Keratinocyte (primary cell): ENCODE results near the gene PARP14. TPM values are rescaled to one million over a fixed set of nuclear protein-coding genes. Genes with fewer than 3 reads are reported as not detected.

ENCODE experiments used
- DNase-seq: peaks from one replicate; pipeline ENCODE4 v3.0.0-alpha.2; 2011; ENCODE audit warnings: low read depth, missing footprints, low spot score
- FAIRE-seq: peaks from 2 replicates; lab custom pipeline; 2011; peaks lifted over from hg19 to GRCh38; lab: Jason Lieb, UNC
- H2AFZ ChIP-seq: 2 replicates; pipeline ENCODE4 v1.6.0; 2012; ENCODE audit warnings: low read length, control low read depth, inconsistent platforms; ENCODE audit not compliant: control insufficient read depth
- H3K27ac ChIP-seq: 2 replicates; pipeline ENCODE4 v1.5.1; 2011; ENCODE audit warnings: low read length; ENCODE audit not compliant: control insufficient read depth, insufficient read depth
- H3K27me3 ChIP-seq: 3 replicates; pipeline ENCODE4 v1.6.0; 2011; ENCODE audit warnings: low read length; ENCODE audit not compliant: control insufficient read depth, insufficient read depth; ENCODE audit errors: extremely low read depth
- H3K36me3 ChIP-seq, 2 experiments: 2 replicates in 1 of 2; 3 replicates in 1 of 2; pipeline ENCODE4 v1.5.1; 2011; ENCODE audit warnings: low read length in 2 of 2, mild to moderate bottlenecking in 1 of 2; ENCODE audit not compliant: control insufficient read depth in 2 of 2, insufficient read depth in 2 of 2; ENCODE audit errors: extremely low read depth in 1 of 2
- H3K4me1 ChIP-seq: 3 replicates; pipeline ENCODE4 v1.5.1; 2011; ENCODE audit warnings: low read length; ENCODE audit not compliant: control insufficient read depth, insufficient read depth; ENCODE audit errors: extremely low read depth
- H3K4me2 ChIP-seq: 3 replicates; pipeline ENCODE4 v1.6.0; 2011; ENCODE audit warnings: low read depth, low read length; ENCODE audit not compliant: control insufficient read depth, insufficient read depth; ENCODE audit errors: extremely low read depth
- H3K4me3 ChIP-seq, 3 experiments: fragments of 200-600 bp in 1 of 3; sonication (generic) in 1 of 3; 2 replicates in 2 of 3; 3 replicates in 1 of 3; pipeline ENCODE4 v1.5.1; 2011 to 2016; ENCODE audit warnings: low read length in 3 of 3, mild to moderate bottlenecking in 3 of 3, control low read depth in 2 of 3, inconsistent platforms in 1 of 3, low read depth in 1 of 3, mixed read lengths in 1 of 3, mixed run types in 1 of 3, moderate library complexity in 1 of 3; ENCODE audit not compliant: control insufficient read depth in 2 of 3, insufficient read depth in 2 of 3; ENCODE audit errors: extremely low read depth in 1 of 3
- H3K79me2 ChIP-seq: 2 replicates; pipeline ENCODE4 v1.6.0; 2012; ENCODE audit warnings: low read length; ENCODE audit not compliant: control insufficient read depth, insufficient read depth
- H3K9ac ChIP-seq: 3 replicates; pipeline ENCODE4 v1.6.0; 2011; ENCODE audit warnings: low read length; ENCODE audit not compliant: control insufficient read depth, insufficient read depth; ENCODE audit errors: extremely low read depth
- H3K9me1 ChIP-seq: 3 replicates; pipeline ENCODE4 v1.6.0; 2011; ENCODE audit warnings: low read length; ENCODE audit not compliant: control insufficient read depth, insufficient read depth; ENCODE audit errors: extremely low read depth
- H3K9me3 ChIP-seq: 2 replicates; pipeline ENCODE4 v1.5.1; 2012; ENCODE audit warnings: low read depth, low read length; ENCODE audit not compliant: control insufficient read depth
- H4K20me1 ChIP-seq: 3 replicates; pipeline ENCODE4 v1.6.0; 2011; ENCODE audit warnings: low read length; ENCODE audit not compliant: control insufficient read depth, insufficient read depth; ENCODE audit errors: extremely low read depth
- EZH2 ChIP-seq: IDR thresholded peaks from one replicate; pipeline ENCODE4 v1.6.1; 2012; ENCODE audit warnings: inconsistent platforms, mild to moderate bottlenecking, low read length, moderate library complexity
- dilution Hi-C: fragments of 300-500 bp; cut with MboI; formaldehyde crosslinking; loops from one replicate; pipeline ENCODE4 v1.7.0; 2020; ENCODE audit warnings: low sequenced_read_pairs; ENCODE audit not compliant: extremely low pct_ligation_motif_present
- polyA plus RNA-seq, 5 experiments: library from polyadenylated mRNA; depleted of rRNA in 3 of 5; stranded (reverse) in 3 of 5; stranded (forward) in 1 of 5; unstranded in 1 of 5; fragments of >200 nt; gene quantifications; 1 replicate in 1 of 5; 2 replicates in 3 of 5; 3 replicates in 1 of 5; pipeline versions ENCODE4 v1.2.1 to v1.2.3, GENCODE V29; 2011 to 2012; ENCODE audit warnings: missing spikeins in 2 of 5, low read depth in 1 of 5, low replicate concordance in 1 of 5
- TF ChIP-seq, protein P1 (sequence below), 3 experiments: IDR thresholded peaks in 1 of 3; conservative IDR thresholded peaks in 1 of 3; optimal IDR thresholded peaks in 1 of 3; 2 replicates in 2 of 3; 3 replicates in 1 of 3; pipeline versions ENCODE3 to v1.5.1; 2011; ENCODE audit warnings: low read length in 3 of 3, mild to moderate bottlenecking in 3 of 3, moderate library complexity in 2 of 3, control low read depth in 1 of 3, inconsistent platforms in 1 of 3; ENCODE audit not compliant: insufficient read depth in 2 of 3; ENCODE audit errors: extremely low read depth in 1 of 3

The PARP14 gene
- polyA plus RNA-seq, 1 donor (not counting 4 experiments of a cell fraction or from before 2014, with no cell fraction given) = 25.7 TPM

DNA sequence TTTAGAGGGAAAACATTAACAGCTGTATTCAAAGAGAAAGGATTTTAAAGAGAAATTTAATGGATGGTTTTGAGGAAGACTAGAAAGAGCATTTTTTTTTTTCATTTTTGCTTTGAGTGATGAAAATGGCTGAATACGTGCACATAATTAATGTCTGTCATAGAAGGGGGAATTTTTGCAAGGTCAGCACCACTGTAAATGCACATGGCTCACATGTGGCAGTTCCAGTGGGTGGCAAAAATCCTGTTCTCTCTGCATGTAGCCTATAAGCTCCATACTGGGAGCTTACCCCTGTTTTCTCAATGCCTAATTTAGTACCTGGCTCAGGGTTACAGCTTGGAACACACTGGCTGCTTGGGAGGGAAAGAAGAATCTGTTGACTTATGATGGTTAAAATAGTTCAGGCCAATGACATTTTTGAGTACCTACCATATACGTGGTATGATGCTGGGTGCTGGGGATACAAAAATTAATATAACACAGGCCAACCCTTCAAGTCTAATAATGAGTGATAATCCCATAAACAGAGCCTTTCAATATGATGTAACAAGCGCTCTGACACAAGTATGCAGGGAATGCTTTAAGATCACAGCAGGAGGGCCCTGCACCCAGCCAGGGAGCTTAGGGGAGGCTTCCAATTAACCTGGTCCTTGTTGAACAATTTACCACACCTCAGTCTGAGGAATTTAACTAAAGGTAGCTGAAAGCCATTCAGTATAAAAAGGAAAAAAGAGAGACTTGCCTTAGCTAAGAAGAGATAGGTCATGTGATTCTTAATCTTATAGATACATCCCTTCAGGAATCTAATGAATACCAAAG lies 80.0 kb downstream of the PARP14 start:
- no peak for DNase-seq

DNA sequence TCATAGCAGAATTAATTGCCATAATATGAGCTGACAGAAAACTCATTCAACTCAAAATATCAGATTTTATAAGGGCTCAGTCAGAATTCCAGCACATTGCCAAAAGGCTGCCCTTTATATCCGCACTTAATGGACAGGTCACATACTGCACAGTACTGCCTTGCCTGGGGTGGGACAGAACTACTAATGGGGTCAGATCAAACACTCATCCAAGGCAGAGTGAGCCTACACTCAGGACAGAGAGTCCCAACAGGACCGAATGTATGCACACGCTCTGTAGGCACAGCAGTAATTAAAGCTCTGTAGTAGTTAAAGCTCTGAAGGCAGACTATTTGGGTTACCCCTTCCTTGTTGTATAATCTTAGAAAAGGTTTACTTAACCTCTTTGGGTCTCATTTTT lies 85.8 kb downstream of the PARP14 start:
- Histone ChIP-seq H3K9me1 (no peaks in the 10 kb centered on the region), H3K36me3 (peaks cover 0 to 2% of the 10 kb centered on the region in 2 experiments), H3K79me2 (no peaks in the 10 kb centered on the region), H3K27ac (no peak overlapping the region), H3K4me3 (no peak overlapping the region), H3K27me3 (no peaks in the 10 kb centered on the region), H3K9ac (no peak overlapping the region), H3K9me3 (no peaks in the 10 kb centered on the region), H2AFZ (no peak overlapping the region), H3K4me1 (no peaks in the 10 kb centered on the region), H4K20me1 (no peaks in the 10 kb centered on the region), H3K4me2 (no peak overlapping the region)
- dilution Hi-C loops = no loop called here
- TF ChIP-seq, protein P1, sequence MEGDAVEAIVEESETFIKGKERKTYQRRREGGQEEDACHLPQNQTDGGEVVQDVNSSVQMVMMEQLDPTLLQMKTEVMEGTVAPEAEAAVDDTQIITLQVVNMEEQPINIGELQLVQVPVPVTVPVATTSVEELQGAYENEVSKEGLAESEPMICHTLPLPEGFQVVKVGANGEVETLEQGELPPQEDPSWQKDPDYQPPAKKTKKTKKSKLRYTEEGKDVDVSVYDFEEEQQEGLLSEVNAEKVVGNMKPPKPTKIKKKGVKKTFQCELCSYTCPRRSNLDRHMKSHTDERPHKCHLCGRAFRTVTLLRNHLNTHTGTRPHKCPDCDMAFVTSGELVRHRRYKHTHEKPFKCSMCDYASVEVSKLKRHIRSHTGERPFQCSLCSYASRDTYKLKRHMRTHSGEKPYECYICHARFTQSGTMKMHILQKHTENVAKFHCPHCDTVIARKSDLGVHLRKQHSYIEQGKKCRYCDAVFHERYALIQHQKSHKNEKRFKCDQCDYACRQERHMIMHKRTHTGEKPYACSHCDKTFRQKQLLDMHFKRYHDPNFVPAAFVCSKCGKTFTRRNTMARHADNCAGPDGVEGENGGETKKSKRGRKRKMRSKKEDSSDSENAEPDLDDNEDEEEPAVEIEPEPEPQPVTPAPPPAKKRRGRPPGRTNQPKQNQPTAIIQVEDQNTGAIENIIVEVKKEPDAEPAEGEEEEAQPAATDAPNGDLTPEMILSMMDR (optimal IDR thresholded peaks at IDR 0.05 in 1 of 3, IDR thresholded peaks at IDR 0.05 in 1 of 3, conservative IDR thresholded peaks at IDR 0.05 in 1 of 3; ENCODE audit: extremely low read depth in 1 of 3, insufficient read depth in 2 of 3, low read length in 3 of 3) = no peak
- TF ChIP-seq EZH2 = no peak
- DNase-seq = no peak
- FAIRE-seq = no peak

More for the DNA sequence above, 80.0 kb downstream of the PARP14 start:
- dilution Hi-C loops = no loop called here
- FAIRE-seq = no peak
- Histone ChIP-seq H3K9me1 (no peaks in the 10 kb centered on the region), H3K9me3 (no peaks in the 10 kb centered on the region), H2AFZ (no peak overlapping the region), H3K4me1 (no peaks in the 10 kb centered on the region), H3K4me2 (no peak overlapping the region), H3K27me3 (no peaks in the 10 kb centered on the region), H3K9ac (no peak overlapping the region), H3K4me3 (no peak overlapping the region), H3K27ac (no peak overlapping the region), H3K79me2 (no peaks in the 10 kb centered on the region), H4K20me1 (no peaks in the 10 kb centered on the region), H3K36me3 (peaks cover 0 to 4% of the 10 kb centered on the region in 2 experiments)
- TF ChIP-seq, protein P1 (optimal IDR thresholded peaks at IDR 0.05 in 1 of 3, IDR thresholded peaks at IDR 0.05 in 1 of 3, conservative IDR thresholded peaks at IDR 0.05 in 1 of 3; ENCODE audit: extremely low read depth in 1 of 3, insufficient read depth in 2 of 3, low read length in 3 of 3) = no peak
- no peak for TF ChIP-seq EZH2
